HCT116 (cell line): ENCODE data around the gene DNAAF5. TPM values are rescaled to one million over a fixed set of nuclear protein-coding genes. Genes with fewer than 3 reads are reported as not detected.

ENCODE experiments used
- ATAC-seq: fragments of 200-7000 bp; cut with Tn5 transposase; 2 replicates; pipeline ENCODE4 v1.9.1; 2020; ENCODE audit warnings: mild to moderate bottlenecking, moderate library complexity
- BruUV-seq: library from RNA; stranded (reverse); fragments of 400-500 nt; replicated peaks from 2 replicates; lab custom pipeline; 2021; lab: Mats Ljungman, UMichigan
- CTCF ChIA-PET: fragments of 300-600 bp; sonication (Branson Sonifier 250); formaldehyde crosslinking; loops from one replicate; lab custom pipeline; 2021; ENCODE audit warnings: antibody characterized with exemption; lab: Charles Lee
- POLR2A ChIA-PET: fragments of 300-600, 350-600 bp; sonication (Branson Sonifier 250); formaldehyde crosslinking; loops from one replicate; lab custom pipeline; 2021; ENCODE audit warnings: antibody characterized with exemption; lab: Charles Lee
- RAD21 ChIA-PET, 2 experiments: fragments of 300-600 bp; sonication (Branson Sonifier 250); formaldehyde crosslinking; loops; one replicate each; lab custom pipeline; 2023; ENCODE audit warnings: low total read pairs in 2 of 2; ENCODE audit not compliant: uncharacterized antibody in 2 of 2, unreplicated experiment in 2 of 2, low non-redundant PET in 1 of 2; lab: Charles Lee
- DNase-seq: peaks from one replicate; pipeline ENCODE4 v3.0.0-alpha.2; 2010; ENCODE audit warnings: low read depth, low spot score
- H2AFZ ChIP-seq: fragments of 200-600 bp; shearing (Covaris generic), sonication (generic); 2 replicates; pipeline ENCODE4 v1.6.1; 2017; ENCODE audit warnings: low read depth, mixed run types, mixed read lengths, antibody characterized with exemption, low read length; ENCODE audit not compliant: poor library complexity, severe bottlenecking
- H3K27ac ChIP-seq: 2 replicates; pipeline ENCODE4 v1.5.1; 2012; ENCODE audit warnings: low read depth, low read length
- H3K27me3 ChIP-seq: fragments of 200-600 bp; sonication (generic); 2 replicates; pipeline ENCODE4 v1.6.1; 2016; ENCODE audit warnings: mixed run types, low read length, mixed read lengths; ENCODE audit not compliant: insufficient read depth
- H3K36me3 ChIP-seq, 2 experiments: fragments of 200-500 bp in 1 of 2; fragments of 200-600 bp in 1 of 2; sonication (Bioruptor generic) in 1 of 2; sonication (generic) in 1 of 2; 2 replicates each; pipeline versions ENCODE4 v1.5.1 to v1.6.1; 2014 to 2016; ENCODE audit warnings: low read length in 2 of 2, inconsistent platforms in 1 of 2, mixed read lengths in 1 of 2, mixed run types in 1 of 2; ENCODE audit not compliant: insufficient read depth in 2 of 2, control insufficient read depth in 1 of 2
- H3K4me1 ChIP-seq, 2 experiments: fragments of 200-600 bp in 1 of 2; sonication (generic) in 1 of 2; 2 replicates each; pipeline versions ENCODE4 v1.5.1 to v1.6.1; 2012 to 2017; ENCODE audit warnings: low read length in 2 of 2, inconsistent platforms in 1 of 2, mild to moderate bottlenecking in 1 of 2, mixed read lengths in 1 of 2, mixed run types in 1 of 2, moderate library complexity in 1 of 2; ENCODE audit not compliant: insufficient read depth in 2 of 2, control insufficient read depth in 1 of 2
- H3K4me2 ChIP-seq: fragments of 200-600 bp; sonication (generic); 2 replicates; pipeline ENCODE4 v1.6.1; 2017; ENCODE audit warnings: mixed run types, low read length, mixed read lengths
- H3K4me3 ChIP-seq, 2 experiments: fragments of 200-600 bp in 1 of 2; sonication (generic) in 1 of 2; replicated peaks in 1 of 2; 2 replicates each; pipeline ENCODE4 v1.5.1; 2011 to 2016; ENCODE audit warnings: low read length in 2 of 2, control low read depth in 1 of 2, low read depth in 1 of 2, mild to moderate bottlenecking in 1 of 2, mixed read lengths in 1 of 2, mixed run types in 1 of 2
- H3K79me2 ChIP-seq: fragments of 200-600 bp; sonication (generic); 2 replicates; pipeline ENCODE4 v1.6.1; 2017; ENCODE audit warnings: mild to moderate bottlenecking, mixed run types, low read length, moderate library complexity, mixed read lengths; ENCODE audit not compliant: insufficient read depth
- H3K9ac ChIP-seq: fragments of 200-600 bp; sonication (generic); 2 replicates; pipeline ENCODE4 v1.6.1; 2016; ENCODE audit warnings: low read length, mixed read lengths
- H3K9me2 ChIP-seq: fragments of 200-600 bp; sonication (generic), shearing (Covaris generic); 2 replicates; pipeline ENCODE4 v1.6.1; 2017; ENCODE audit warnings: mixed run types, mild to moderate bottlenecking, moderate library complexity; ENCODE audit not compliant: insufficient read depth
- H3K9me3 ChIP-seq, 2 experiments: fragments of 200-500 bp in 1 of 2; fragments of 200-600 bp in 1 of 2; sonication (Bioruptor generic) in 1 of 2; sonication (generic) in 1 of 2; 2 replicates each; pipeline ENCODE4 v1.6.1; 2014 to 2017; ENCODE audit warnings: low read length in 2 of 2, mixed read lengths in 2 of 2, inconsistent platforms in 1 of 2, low read depth in 1 of 2, mild to moderate bottlenecking in 1 of 2, mixed run types in 1 of 2, moderate library complexity in 1 of 2; ENCODE audit not compliant: control insufficient read depth in 1 of 2, insufficient read depth in 1 of 2
- H4K20me1 ChIP-seq: fragments of 200-600 bp; sonication (generic), shearing (Covaris generic); 2 replicates; pipeline ENCODE4 v1.6.1; 2017; ENCODE audit warnings: mixed run types, mild to moderate bottlenecking, moderate library complexity; ENCODE audit not compliant: insufficient read depth
- CEBPB ChIP-seq: IDR thresholded peaks from 2 replicates; pipeline ENCODE4 v1.6.1; 2012; ENCODE audit warnings: low read depth
- EGR1 ChIP-seq: IDR thresholded peaks from 2 replicates; pipeline ENCODE4 v1.6.1; 2012; ENCODE audit warnings: low read depth
- REST ChIP-seq: IDR thresholded peaks from 2 replicates; pipeline ENCODE4 v1.6.1; 2012; ENCODE audit warnings: low read depth
- SIN3A ChIP-seq: IDR thresholded peaks from 2 replicates; pipeline ENCODE4 v1.6.1; 2012; ENCODE audit warnings: low read depth
- SP1 ChIP-seq: IDR thresholded peaks from 2 replicates; pipeline ENCODE4 v1.6.1; 2012; ENCODE audit warnings: low read depth
- ZFX ChIP-seq: fragments of 450-650 bp; IDR thresholded peaks from 2 replicates; pipeline ENCODE4 v1.6.1; 2017
- intact Hi-C: fragments of 100-400 bp; cut with micrococcal nuclease; formaldehyde crosslinking; loops from 2 replicates; pipeline ENCODE4 v1.10.0; 2022
- total RNA-seq: library from RNA; stranded (reverse); gene quantifications from one replicate; pipeline ENCODE4 v1.2.1, GENCODE V29; 2021; ENCODE audit not compliant: unreplicated experiment
- TF ChIP-seq, protein P1 (sequence below), 3 experiments: fragments of 200-600 bp in 1 of 3; sonication (generic) in 1 of 3; IDR thresholded peaks in 2 of 3; conservative IDR thresholded peaks in 1 of 3; 2 replicates each; pipeline ENCODE4 v1.5.1; 2012 to 2017; ENCODE audit warnings: low read depth in 2 of 3, low read length in 2 of 3, antibody characterized with exemption in 1 of 3, borderline replicate concordance in 1 of 3, control low read depth in 1 of 3, mild to moderate bottlenecking in 1 of 3, mixed read lengths in 1 of 3, mixed run types in 1 of 3, moderate library complexity in 1 of 3; ENCODE audit not compliant: insufficient read depth in 1 of 3

The DNAAF5 gene
- total RNA-seq, 1 experiment from 2014 or later, result 69.4 TPM

DNA sequence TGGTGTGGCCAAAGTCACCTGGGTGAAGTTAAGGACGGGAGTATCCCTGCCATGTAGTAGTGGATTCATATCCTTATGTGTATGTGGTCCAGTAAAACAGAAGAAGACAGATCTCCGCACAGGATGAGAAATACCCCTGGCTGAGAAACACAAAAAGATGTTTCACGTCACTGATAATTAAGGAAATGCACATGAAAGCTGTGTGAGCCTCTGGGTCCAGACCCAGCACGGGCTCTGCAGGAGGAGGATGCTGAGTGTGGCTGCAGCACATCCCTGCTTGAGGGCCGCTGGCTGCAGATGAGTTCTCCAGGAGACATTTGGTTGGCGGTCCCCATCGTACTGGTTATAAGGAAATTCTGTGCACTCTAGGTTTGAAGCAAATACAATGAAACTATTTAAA lies 97.6 kb downstream of the DNAAF5 start:
- ChIA-PET POLR2A (no interaction called here), CTCF (no interaction called here), RAD21 (no interaction called here)
- H3K79me2 ChIP-seq, result peaks cover 100% of the 10 kb centered on the region
- no peaks in the 10 kb centered on the region for H3K9me2 ChIP-seq
- H3K9me3 ChIP-seq, result no peaks in the 10 kb centered on the region
- H3K27me3 ChIP-seq, result no peaks in the 10 kb centered on the region
- H3K4me3 ChIP-seq, result no peak overlapping the region
- intact Hi-C loops, result no loop called here
- H3K27ac ChIP-seq, result no peak overlapping the region
- no peak overlapping the region for H3K9ac ChIP-seq
- no TSS peak for BruUV-seq
- H3K4me1 ChIP-seq, result peaks cover 5 to 20% of the 10 kb centered on the region in 2 experiments
- ATAC-seq, result no peak
- peaks cover 19% of the 10 kb centered on the region; the same call in 1 of the 2 replicates for H4K20me1 ChIP-seq
- TF ChIP-seq, protein P1, sequence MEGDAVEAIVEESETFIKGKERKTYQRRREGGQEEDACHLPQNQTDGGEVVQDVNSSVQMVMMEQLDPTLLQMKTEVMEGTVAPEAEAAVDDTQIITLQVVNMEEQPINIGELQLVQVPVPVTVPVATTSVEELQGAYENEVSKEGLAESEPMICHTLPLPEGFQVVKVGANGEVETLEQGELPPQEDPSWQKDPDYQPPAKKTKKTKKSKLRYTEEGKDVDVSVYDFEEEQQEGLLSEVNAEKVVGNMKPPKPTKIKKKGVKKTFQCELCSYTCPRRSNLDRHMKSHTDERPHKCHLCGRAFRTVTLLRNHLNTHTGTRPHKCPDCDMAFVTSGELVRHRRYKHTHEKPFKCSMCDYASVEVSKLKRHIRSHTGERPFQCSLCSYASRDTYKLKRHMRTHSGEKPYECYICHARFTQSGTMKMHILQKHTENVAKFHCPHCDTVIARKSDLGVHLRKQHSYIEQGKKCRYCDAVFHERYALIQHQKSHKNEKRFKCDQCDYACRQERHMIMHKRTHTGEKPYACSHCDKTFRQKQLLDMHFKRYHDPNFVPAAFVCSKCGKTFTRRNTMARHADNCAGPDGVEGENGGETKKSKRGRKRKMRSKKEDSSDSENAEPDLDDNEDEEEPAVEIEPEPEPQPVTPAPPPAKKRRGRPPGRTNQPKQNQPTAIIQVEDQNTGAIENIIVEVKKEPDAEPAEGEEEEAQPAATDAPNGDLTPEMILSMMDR (IDR thresholded peaks at IDR 0.05 in 2 of 3, conservative IDR thresholded peaks at IDR 0.05 in 1 of 3; ENCODE audit: borderline replicate concordance in 1 of 3, insufficient read depth in 1 of 3, low read depth in 2 of 3, low read length in 2 of 3), result no peak
- H2AFZ ChIP-seq, result no peak overlapping the region
- H3K4me2 ChIP-seq, result no peak overlapping the region
- DNase-seq, result no peak
- H3K36me3 ChIP-seq, result peaks cover 2 to 17% of the 10 kb centered on the region in 2 experiments; a peak in 2 of 4 replicates

DNA sequence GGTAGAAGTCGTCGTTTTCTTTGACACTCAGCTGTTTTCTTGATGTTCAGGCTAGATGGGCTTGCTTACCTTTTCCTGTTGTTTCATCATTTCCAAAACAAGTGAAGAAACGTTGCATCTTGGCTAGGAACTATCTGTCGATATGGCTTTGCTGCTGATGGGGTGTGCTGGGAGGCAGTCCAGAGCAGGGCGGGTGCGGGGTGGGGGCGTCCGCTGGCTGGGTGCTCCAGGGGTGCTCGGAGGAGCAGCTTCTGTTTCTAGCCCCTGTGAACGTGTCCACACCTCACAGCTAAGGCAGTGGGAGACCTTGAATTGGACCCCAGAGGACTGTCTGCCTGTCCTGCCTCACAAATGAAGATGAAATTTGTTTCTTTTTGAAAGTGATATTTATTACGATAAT lies 98.2 kb downstream of the DNAAF5 start:
- no peak for ATAC-seq
- Histone ChIP-seq H3K4me1 (peaks cover 11 to 25% of the 10 kb centered on the region in 2 experiments), H3K9me3 (no peaks in the 10 kb centered on the region), H3K4me2 (no peak overlapping the region), H3K9ac (no peak overlapping the region), H3K79me2 (peaks cover 100% of the 10 kb centered on the region), H2AFZ (no peak overlapping the region), H3K4me3 (no peak overlapping the region)
- ChIA-PET CTCF (no interaction called here), POLR2A (no interaction called here), RAD21 (interaction anchor here in 1 of 2 experiments (0.5 kb wide), 1 partner anchor 38 kb away, joined by 5 read pairs; no protein-coding TSS in a partner anchor)
- BruUV-seq, result no TSS peak
- no peak for DNase-seq
- TF ChIP-seq CEBPB (no peak), REST (no peak), EGR1 (no peak), SIN3A (no peak), SP1 (no peak), ZFX (no peak)
- TF ChIP-seq, all 23 proteins: peak for 0
- Histone ChIP-seq H3K27ac (no peak overlapping the region), H3K9me2 (no peaks in the 10 kb centered on the region), H3K27me3 (no peaks in the 10 kb centered on the region), H3K36me3 (peaks cover 2 to 17% of the 10 kb centered on the region in 2 experiments; a peak in 2 of 4 replicates), H4K20me1 (peaks cover 15% of the 10 kb centered on the region; the same call in 1 of the 2 replicates)
- intact Hi-C loops, result no loop called here
